Bronchus fibroblast of lung (primary cell): ENCODE measurements around the gene MCTS1. TPM values are rescaled to one million over a fixed set of nuclear protein-coding genes. Genes with fewer than 3 reads are reported as not detected.

Experiments
- total RNA-seq: library from RNA; depleted of rRNA; stranded (reverse); fragments of >200 nt; gene quantifications from 2 replicates; pipeline ENCODE4 v1.2.3, GENCODE V29; 2015

Gene MCTS1
- total RNA-seq, result 50.2 and 58.7 TPM in 2 replicates

GRCh38 chrX:120603707-120604360 lies at the start of gene MCTS1:
TSS of gene MCTS1 (plus strand) at chrX:120604101. CDS start at chrX:120604237, 136 bp downstream.

GRCh38 chrX:120560842-120561633 lies 42.9 kb upstream of the MCTS1 start, which contains the start of gene CUL4B:
TSS of gene CUL4B (minus strand) at chrX:120560962. CDS start at chrX:120560638, 324 bp downstream.

GRCh38 chrX:120629667-120630537 lies 26.0 kb downstream of the MCTS1 start, which contains the start of gene C1GALT1C1:
TSS of gene C1GALT1C1 (minus strand) at chrX:120630054. CDS start at chrX:120627166, 2,888 bp downstream.

Other genes starting within 250 kb of the MCTS1 start
- gene ATP1B4, start 242.0 kb upstream of the MCTS1 start, total RNA-seq, result not detected in 2 replicates
- 82.8 and 88.3 TPM in 2 replicates for gene LAMP2, start 134.8 kb upstream of the MCTS1 start, total RNA-seq
- 40.6 and 53.6 TPM in 2 replicates for gene CUL4B, start 43.1 kb upstream of the MCTS1 start, total RNA-seq
- 20.8 and 25.1 TPM in 2 replicates for gene C1GALT1C1, start 26.0 kb downstream of the MCTS1 start, total RNA-seq